ENCODE measurements around the gene OR5B12. TPM values are rescaled to one million over a fixed set of nuclear protein-coding genes. Genes with fewer than 3 reads are reported as not detected.

Gene OR5B12
- polyA plus RNA-seq, result 0.03 TPM
- long read RNA-seq, donor 1, result 0 reads
- long read RNA-seq, donor 2, partial matches to known transcripts, result 0 of 1 reads
- long read RNA-seq, donor 2, other reads (novel, unspliced or antisense), result 0 of 1 reads
- long read RNA-seq, donor 3, result 0 reads
- long read RNA-seq, donor 4, result 0 reads
- long read RNA-seq, donor 5, result 0 reads
- long read RNA-seq, donor 6, result 0 reads
- long read RNA-seq, donor 7, result 0 reads
- long read RNA-seq, donor 8, result 0 reads
- long read RNA-seq, donor 9, result 0 reads
- long read RNA-seq, donor 10, result 0 reads
- long read RNA-seq, donor 11, result 0 reads

- no peak for DNase-seq
- WGBS (ENCODE audit: insufficient coverage, low lambda C conversion rate), result 75% methylated on average over 1 of the region's 1 CpG
- Histone ChIP-seq H3K4me1 (ENCODE audit: control insufficient read depth, insufficient read depth, low read length) (no peaks in the 10 kb centered on the region), H3K27me3 (ENCODE audit: control insufficient read depth, insufficient read depth, low read length) (no peaks in the 10 kb centered on the region), H3K9me3 (ENCODE audit: control insufficient read depth, low read depth, low read length) (no peaks in the 10 kb centered on the region), H3K4me3 (ENCODE audit: low read length) (no peak within 1 kb of the TSS), H3K27ac (ENCODE audit: low read length) (no peak within 1 kb of the TSS), H3K36me3 (ENCODE audit: control insufficient read depth, insufficient read depth, low read length) (no peaks in the 10 kb centered on the region)
Measured at GRCh38 chr11:58442136-58442535, at the start of gene OR5B12. Gene OR5B12 (minus strand): TSS chr11:58442236. CDS start chr11:58440151, 2,085 bp downstream.

- Histone ChIP-seq H3K4me3 (ENCODE audit: low read length) (no peak overlapping the region), H3K36me3 (ENCODE audit: control insufficient read depth, insufficient read depth, low read length) (no peaks in the 10 kb centered on the region), H3K27me3 (ENCODE audit: control insufficient read depth, insufficient read depth, low read length) (no peaks in the 10 kb centered on the region), H3K9me3 (ENCODE audit: control insufficient read depth, low read depth, low read length) (no peaks in the 10 kb centered on the region), H3K4me1 (ENCODE audit: control insufficient read depth, insufficient read depth, low read length) (no peaks in the 10 kb centered on the region), H3K27ac (ENCODE audit: low read length) (no peak overlapping the region)
- 100% methylated on average over 2 of the region's 2 CpGs for WGBS (ENCODE audit: insufficient coverage, low lambda C conversion rate)
- DNase-seq, result no peak
Measured at GRCh38 chr11:58490827-58491226, 48.8 kb upstream of the OR5B12 start.

GRCh38 chr11:58487170-58487569, 45.1 kb upstream of the OR5B12 start:
- Histone ChIP-seq H3K36me3 (ENCODE audit: control insufficient read depth, insufficient read depth, low read length) (no peaks in the 10 kb centered on the region), H3K4me3 (ENCODE audit: low read length) (no peak overlapping the region), H3K27me3 (ENCODE audit: control insufficient read depth, insufficient read depth, low read length) (no peaks in the 10 kb centered on the region), H3K9me3 (ENCODE audit: control insufficient read depth, low read depth, low read length) (no peaks in the 10 kb centered on the region), H3K27ac (ENCODE audit: low read length) (no peak overlapping the region), H3K4me1 (ENCODE audit: control insufficient read depth, insufficient read depth, low read length) (no peaks in the 10 kb centered on the region)
- DNase-seq, result no peak

- Histone ChIP-seq H3K27me3 (ENCODE audit: control insufficient read depth, insufficient read depth, low read length) (no peaks in the 10 kb centered on the region), H3K4me1 (ENCODE audit: control insufficient read depth, insufficient read depth, low read length) (no peaks in the 10 kb centered on the region), H3K9me3 (ENCODE audit: control insufficient read depth, low read depth, low read length) (no peaks in the 10 kb centered on the region), H3K27ac (ENCODE audit: low read length) (no peak overlapping the region), H3K4me3 (ENCODE audit: low read length) (no peak overlapping the region), H3K36me3 (ENCODE audit: control insufficient read depth, insufficient read depth, low read length) (no peaks in the 10 kb centered on the region)
- DNase-seq, result no peak
- no CpG with 5 or more reads among the region's 1 CpG for WGBS (ENCODE audit: insufficient coverage, low lambda C conversion rate)
Measured at GRCh38 chr11:58485961-58486360, 43.9 kb upstream of the OR5B12 start.

GRCh38 chr11:58471892-58472291, 29.9 kb upstream of the OR5B12 start:
- no peak for DNase-seq
- peaks cover 11% of the 10 kb centered on the region for H3K9me3 ChIP-seq (ENCODE audit: control insufficient read depth, low read depth, low read length)
- H3K27ac ChIP-seq (ENCODE audit: low read length), result no peak overlapping the region
- no peak overlapping the region for H3K4me3 ChIP-seq (ENCODE audit: low read length)
- no peaks in the 10 kb centered on the region for H3K36me3 ChIP-seq (ENCODE audit: control insufficient read depth, insufficient read depth, low read length)
- H3K4me1 ChIP-seq (ENCODE audit: control insufficient read depth, insufficient read depth, low read length), result no peaks in the 10 kb centered on the region
- H3K27me3 ChIP-seq (ENCODE audit: control insufficient read depth, insufficient read depth, low read length), result no peaks in the 10 kb centered on the region

DNA sequence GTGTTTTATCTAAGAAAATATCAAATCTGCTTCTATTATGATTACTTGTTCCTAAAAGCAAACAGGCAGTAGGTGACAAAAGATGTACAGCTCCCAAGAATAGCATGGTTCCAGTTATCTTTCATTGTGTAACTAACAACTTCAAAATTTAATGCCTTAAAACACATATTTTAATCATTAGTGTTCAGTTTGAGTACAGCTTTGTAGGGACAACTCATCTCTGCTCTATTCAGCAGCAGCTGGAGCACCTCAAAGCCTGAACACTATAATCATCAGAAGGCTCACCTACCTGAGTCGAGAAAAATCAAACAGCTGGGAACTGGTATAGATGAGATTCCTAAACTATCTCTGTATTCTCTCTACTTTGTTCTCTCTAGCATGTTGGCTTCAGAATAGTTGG, 24.3 kb upstream of the OR5B12 start:
- Histone ChIP-seq H3K4me1 (ENCODE audit: control insufficient read depth, insufficient read depth, low read length) (no peaks in the 10 kb centered on the region), H3K36me3 (ENCODE audit: control insufficient read depth, insufficient read depth, low read length) (no peaks in the 10 kb centered on the region), H3K9me3 (ENCODE audit: control insufficient read depth, low read depth, low read length) (peaks cover 4% of the 10 kb centered on the region), H3K4me3 (ENCODE audit: low read length) (no peak overlapping the region), H3K27me3 (ENCODE audit: control insufficient read depth, insufficient read depth, low read length) (no peaks in the 10 kb centered on the region), H3K27ac (ENCODE audit: low read length) (no peak overlapping the region)
- no CpG with 5 or more reads among the region's 1 CpG for WGBS (ENCODE audit: insufficient coverage, low lambda C conversion rate)
- DNase-seq, result no peak

GRCh38 chr11:58465690-58466089, 23.7 kb upstream of the OR5B12 start:
- H3K4me1 ChIP-seq (ENCODE audit: control insufficient read depth, insufficient read depth, low read length), result no peaks in the 10 kb centered on the region
- no peaks in the 10 kb centered on the region for H3K9me3 ChIP-seq (ENCODE audit: control insufficient read depth, low read depth, low read length)
- WGBS (ENCODE audit: insufficient coverage, low lambda C conversion rate), result no CpG with 5 or more reads among the region's 3 CpGs

DNA sequence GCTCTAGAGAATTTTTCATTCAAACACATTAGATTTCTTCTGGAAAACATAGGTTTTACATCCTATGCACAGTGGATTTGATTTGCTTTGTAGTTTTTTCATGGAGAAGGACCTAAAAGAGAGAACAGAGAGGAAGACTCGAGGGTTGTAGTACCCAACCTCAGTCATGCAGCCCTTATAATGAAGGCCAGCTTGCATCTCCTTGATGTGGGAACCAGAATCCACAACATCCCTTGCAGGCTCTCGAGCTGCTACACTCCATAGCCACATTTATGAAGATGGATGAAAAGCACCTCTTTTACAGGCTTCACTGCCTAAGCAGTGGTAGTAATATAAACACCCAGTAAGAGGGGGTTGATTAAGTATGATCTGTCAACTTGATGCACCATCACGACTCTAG, 9.5 kb upstream of the OR5B12 start:
- H3K36me3 ChIP-seq (ENCODE audit: control insufficient read depth, insufficient read depth, low read length), result no peaks in the 10 kb centered on the region
- 50% methylated on average over 1 of the region's 3 CpGs for WGBS (ENCODE audit: insufficient coverage, low lambda C conversion rate)
- H3K4me1 ChIP-seq (ENCODE audit: control insufficient read depth, insufficient read depth, low read length), result no peaks in the 10 kb centered on the region
- H3K9me3 ChIP-seq (ENCODE audit: control insufficient read depth, low read depth, low read length), result no peaks in the 10 kb centered on the region
- H3K27ac ChIP-seq (ENCODE audit: low read length), result no peak overlapping the region
- no peaks in the 10 kb centered on the region for H3K27me3 ChIP-seq (ENCODE audit: control insufficient read depth, insufficient read depth, low read length)
- DNase-seq, result no peak
- H3K4me3 ChIP-seq (ENCODE audit: low read length), result no peak overlapping the region

More at GRCh38 chr11:58465690-58466089, 23.7 kb upstream of the OR5B12 start:
- Histone ChIP-seq H3K4me3 (ENCODE audit: low read length) (no peak overlapping the region), H3K27ac (ENCODE audit: low read length) (no peak overlapping the region), H3K36me3 (ENCODE audit: control insufficient read depth, insufficient read depth, low read length) (no peaks in the 10 kb centered on the region), H3K27me3 (ENCODE audit: control insufficient read depth, insufficient read depth, low read length) (no peaks in the 10 kb centered on the region)
- no peak for DNase-seq

GRCh38 chr11:58446294-58446693, 4.3 kb upstream of the OR5B12 start:
- Histone ChIP-seq H3K4me3 (ENCODE audit: low read length) (no peak overlapping the region), H3K9me3 (ENCODE audit: control insufficient read depth, low read depth, low read length) (no peaks in the 10 kb centered on the region), H3K4me1 (ENCODE audit: control insufficient read depth, insufficient read depth, low read length) (no peaks in the 10 kb centered on the region), H3K27me3 (ENCODE audit: control insufficient read depth, insufficient read depth, low read length) (no peaks in the 10 kb centered on the region), H3K27ac (ENCODE audit: low read length) (no peak overlapping the region), H3K36me3 (ENCODE audit: control insufficient read depth, insufficient read depth, low read length) (no peaks in the 10 kb centered on the region)
- no peak for DNase-seq
- no CpG with 5 or more reads among the region's 6 CpGs for WGBS (ENCODE audit: insufficient coverage, low lambda C conversion rate)

GRCh38 chr11:58444300-58444699, 2.3 kb upstream of the OR5B12 start:
- no CpG with 5 or more reads among the region's 2 CpGs for WGBS (ENCODE audit: insufficient coverage, low lambda C conversion rate)
- DNase-seq, result peak; percentile 53 to 75
- no peaks in the 10 kb centered on the region for H3K9me3 ChIP-seq (ENCODE audit: control insufficient read depth, low read depth, low read length)

GRCh38 chr11:58438486-58438885, 3.5 kb downstream of the OR5B12 start:
- no peaks in the 10 kb centered on the region for H3K9me3 ChIP-seq (ENCODE audit: control insufficient read depth, low read depth, low read length)
- no peaks in the 10 kb centered on the region for H3K36me3 ChIP-seq (ENCODE audit: control insufficient read depth, insufficient read depth, low read length)
- no peak overlapping the region for H3K27ac ChIP-seq (ENCODE audit: low read length)
- no peaks in the 10 kb centered on the region for H3K4me1 ChIP-seq (ENCODE audit: control insufficient read depth, insufficient read depth, low read length)
- H3K27me3 ChIP-seq (ENCODE audit: control insufficient read depth, insufficient read depth, low read length), result no peaks in the 10 kb centered on the region
- H3K4me3 ChIP-seq (ENCODE audit: low read length), result no peak overlapping the region
- no peak for DNase-seq
- WGBS (ENCODE audit: insufficient coverage, low lambda C conversion rate), result no CpG with 5 or more reads among the region's 4 CpGs

More at GRCh38 chr11:58444300-58444699, 2.3 kb upstream of the OR5B12 start:
- Histone ChIP-seq H3K4me1 (ENCODE audit: control insufficient read depth, insufficient read depth, low read length) (no peaks in the 10 kb centered on the region), H3K36me3 (ENCODE audit: control insufficient read depth, insufficient read depth, low read length) (no peaks in the 10 kb centered on the region), H3K27ac (ENCODE audit: low read length) (no peak overlapping the region), H3K27me3 (ENCODE audit: control insufficient read depth, insufficient read depth, low read length) (no peaks in the 10 kb centered on the region), H3K4me3 (ENCODE audit: low read length) (no peak overlapping the region)
